NCI-H345 treated with DMSO at 0.1 percent for 48 hours (cell line): ENCODE data around the gene KHDC1L.
"Not testable (repeated sequence)": the region's sequence is repeated elsewhere in the genome, so short reads cannot be mapped to it uniquely, and the experiment has no call there.

Experiments
- DNase-seq: peaks from one replicate; lab custom pipeline; 2025; ENCODE audit not compliant: unreplicated experiment; lab: John Stamatoyannopoulos, UW

KHDC1L gene

GRCh38 chr6:73207221-73207837 lies 18.0 kb downstream of the KHDC1L start:
- DNase-seq, result no peak

GRCh38 chr6:73204252-73204651 lies 21.0 kb downstream of the KHDC1L start:
- DNase-seq, result no peak

DNA sequence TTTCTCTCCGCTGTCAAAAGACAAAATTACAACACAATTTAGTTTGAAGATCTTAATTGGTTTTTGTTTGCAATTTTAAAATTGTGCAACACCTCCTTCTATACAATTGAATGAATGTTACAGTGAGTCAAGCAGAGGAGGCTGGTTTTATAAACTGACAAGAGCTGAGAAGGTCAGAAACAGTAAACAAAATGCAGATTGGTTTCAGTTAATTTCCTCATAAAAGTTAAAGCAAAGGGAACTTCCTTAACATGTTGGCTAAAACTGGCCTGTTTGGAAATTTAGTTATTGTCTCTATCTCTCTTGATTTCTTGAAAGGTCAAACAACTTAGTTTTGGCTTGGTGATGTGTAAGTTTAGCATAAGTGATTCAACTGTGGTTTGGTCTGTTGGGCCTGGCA lies 22.2 kb downstream of the KHDC1L start:
- DNase-seq, result no peak

DNA sequence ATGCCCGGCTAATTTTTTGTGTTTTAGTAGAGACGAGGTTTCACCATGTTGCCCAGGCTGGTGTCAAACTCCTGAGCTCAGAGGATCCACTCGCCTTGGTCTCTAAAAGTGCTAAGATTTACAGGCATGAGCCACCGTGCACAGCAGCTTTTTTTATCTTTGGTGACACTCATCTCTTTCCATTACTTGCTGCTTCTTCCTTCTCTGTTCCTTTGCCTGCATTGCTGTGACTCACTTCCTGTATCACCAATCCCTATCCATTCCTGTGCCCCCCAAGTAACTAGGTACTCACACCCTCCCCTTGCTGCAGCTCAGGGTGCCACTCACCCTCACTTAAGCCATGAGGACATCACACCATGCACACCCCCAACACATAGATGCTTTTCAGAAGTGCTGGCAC lies 24.6 kb downstream of the KHDC1L start:
- DNase-seq, result no peak

DNA sequence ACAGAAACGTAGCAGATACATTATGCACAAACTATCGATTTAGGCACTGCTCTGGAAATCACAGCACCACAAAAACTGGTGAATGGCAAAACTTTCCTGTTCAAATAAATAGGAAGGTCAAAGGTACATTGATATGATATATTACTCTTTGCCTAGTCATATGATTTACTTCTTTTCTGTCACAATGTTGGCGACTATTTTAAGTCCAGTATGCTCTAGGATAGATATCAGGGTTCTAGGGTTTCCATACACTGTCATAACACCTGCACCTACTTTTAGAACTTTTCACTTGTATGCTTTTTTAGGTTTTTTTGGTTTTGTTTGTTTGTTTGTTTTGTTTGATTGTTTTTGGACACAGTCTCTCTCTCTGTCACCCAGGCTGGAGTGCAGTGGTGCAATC lies 25.0 kb downstream of the KHDC1L start:
- DNase-seq, result no peak

DNA sequence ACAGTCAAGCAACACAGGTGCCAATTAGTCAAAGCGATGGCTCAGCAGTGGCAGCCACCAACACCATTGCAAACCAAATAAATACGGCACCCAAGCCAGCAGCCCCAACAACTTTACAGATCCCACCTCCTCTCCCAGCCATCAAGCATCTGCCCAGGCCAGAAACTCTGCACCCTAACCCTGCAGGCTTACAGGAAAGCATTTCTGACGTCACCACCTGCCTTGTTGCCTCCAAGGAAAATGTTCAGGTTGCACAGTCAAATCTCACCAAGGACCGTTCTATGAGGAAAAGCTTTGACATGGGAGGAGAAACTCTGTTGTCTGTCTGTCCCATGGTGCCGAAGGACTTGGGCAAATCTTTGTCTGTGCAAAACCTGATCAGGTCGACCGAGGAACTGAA lies 30.6 kb downstream of the KHDC1L start:
- no peak for DNase-seq

DNA sequence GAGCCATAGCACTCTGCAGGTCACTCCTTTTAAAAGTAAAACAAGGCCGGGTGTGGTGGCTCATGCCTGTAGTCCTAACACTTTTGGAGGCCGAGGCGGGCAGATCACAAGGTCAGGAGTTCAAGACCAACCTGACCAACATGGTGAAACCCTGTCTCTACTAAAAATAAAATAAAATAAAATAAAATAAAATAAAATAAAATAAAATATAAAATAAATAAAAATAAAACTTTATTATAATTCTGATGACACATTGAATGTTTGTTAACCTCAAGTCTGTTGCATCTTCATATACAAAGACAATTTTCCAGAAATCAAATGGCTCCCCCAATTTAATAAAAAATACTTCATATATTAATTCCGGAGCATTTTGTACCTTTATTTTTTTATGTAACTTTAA lies 32.0 kb downstream of the KHDC1L start:
- DNase-seq, result not testable (repeated sequence)

DNA sequence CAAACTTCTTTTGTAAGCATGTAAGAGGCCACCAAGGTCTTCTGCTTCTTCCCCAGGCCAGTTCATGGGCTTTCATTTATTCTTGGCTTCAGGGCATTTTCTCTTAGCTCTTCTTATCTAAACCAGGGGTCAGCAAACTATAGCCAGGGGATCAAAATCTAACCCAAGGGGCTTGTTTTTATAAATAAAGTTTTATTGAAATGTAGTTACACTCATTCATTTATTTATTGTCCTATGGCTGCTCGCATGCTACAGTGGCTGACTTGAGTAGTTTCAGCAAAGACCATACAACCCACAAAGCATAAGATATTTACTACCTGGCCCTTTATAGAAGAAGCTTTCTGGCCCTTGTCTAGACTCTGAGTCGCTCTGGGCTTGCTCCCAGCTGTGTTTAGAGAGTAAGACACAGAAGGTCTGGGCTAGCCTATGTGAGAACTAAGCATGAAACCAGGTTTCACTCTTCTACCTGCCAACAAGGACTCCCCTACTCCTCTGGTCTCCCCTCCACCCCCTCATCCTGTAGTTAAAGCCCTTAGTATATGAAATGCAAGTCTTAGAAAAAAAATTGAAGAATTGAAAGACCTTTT lies 43.2 kb downstream of the KHDC1L start:
- DNase-seq, result no peak

DNA sequence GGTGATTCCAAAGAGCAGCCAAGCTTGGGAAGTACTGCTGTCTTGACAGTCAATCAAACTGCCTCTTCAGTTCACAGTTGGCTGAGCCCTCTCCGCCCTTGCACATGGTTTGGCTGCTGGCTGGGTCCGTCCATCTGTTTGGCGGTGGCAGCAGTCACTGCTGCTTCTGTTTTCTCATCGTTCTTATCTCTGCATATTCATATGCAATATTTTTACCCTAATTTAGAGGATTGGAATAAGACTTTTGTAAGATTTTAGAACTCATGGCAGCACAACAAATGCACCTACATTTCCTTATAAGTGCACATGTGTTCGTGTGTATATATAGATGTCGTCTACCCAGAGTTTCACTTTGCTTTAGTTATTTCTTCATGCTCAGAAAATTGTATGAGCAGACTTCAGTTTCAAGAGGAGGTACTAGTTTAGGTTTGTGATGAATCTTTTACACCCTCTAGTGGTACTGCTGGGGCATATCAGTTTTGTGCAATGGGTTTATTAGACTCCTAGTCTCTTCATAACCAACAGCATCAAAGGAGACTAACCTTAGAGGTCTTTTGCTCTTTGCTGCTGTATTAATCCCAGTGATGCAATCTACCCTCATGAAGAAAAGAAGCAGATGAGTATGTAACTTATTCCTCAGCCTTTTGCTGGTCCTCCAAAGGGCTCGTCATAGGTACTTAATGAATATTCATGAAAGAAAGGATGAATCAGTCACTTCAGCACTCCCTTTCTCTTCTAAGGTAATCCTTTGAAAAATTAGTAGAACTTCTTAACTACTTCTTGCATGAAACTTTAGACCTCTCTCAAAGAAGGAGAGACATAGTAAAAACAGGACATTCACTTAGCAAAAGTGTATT lies 44.3 kb downstream of the KHDC1L start:
- DNase-seq, result peak; percentile 75

DNA sequence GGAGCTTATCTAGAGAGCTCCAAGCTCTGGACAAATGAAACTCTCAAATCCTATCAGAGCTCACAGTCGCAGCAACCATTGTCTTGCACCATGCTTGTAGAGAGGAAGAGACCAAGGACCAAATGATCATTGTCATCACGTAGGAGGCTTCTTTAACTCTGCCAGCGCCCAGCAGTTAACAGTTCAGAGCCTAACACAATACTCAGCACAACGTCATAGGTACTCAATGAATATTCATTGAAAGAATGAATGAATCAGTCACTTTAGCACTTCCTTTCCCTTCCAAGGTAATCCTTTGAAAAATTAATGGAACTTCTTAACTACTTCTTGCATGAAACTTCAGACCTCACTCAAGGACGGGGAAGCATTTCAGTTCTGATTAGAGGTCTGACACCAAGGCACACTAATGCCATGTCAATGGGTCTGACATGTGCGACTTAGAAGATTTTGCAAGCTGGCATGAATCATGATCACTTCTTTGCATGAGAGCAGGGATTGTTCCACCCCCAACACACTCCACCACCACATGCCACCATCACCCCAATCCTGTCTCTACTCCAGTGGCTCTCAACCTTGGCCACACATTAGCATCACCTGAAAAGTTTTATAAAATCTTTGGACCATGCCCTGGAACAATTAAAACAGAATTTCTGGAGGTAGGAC lies 45.1 kb downstream of the KHDC1L start:
- DNase-seq, result no peak

- DNase-seq, result no peak
These were observed 47.9 kb downstream of the KHDC1L start for GRCh38 chr6:73177221-73177944.

- no peak for DNase-seq
These were observed 49.2 kb downstream of the KHDC1L start for GRCh38 chr6:73176057-73176456.

GRCh38 chr6:73174646-73175045 lies 50.6 kb downstream of the KHDC1L start:
- DNase-seq, result no peak
